A204.1 (cell line): ENCODE data around the gene SFR1.

Experiments used
- FAIRE-seq: peaks from 2 replicates; lab custom pipeline; 2012; peaks lifted over from hg19 to GRCh38; lab: Jason Lieb, UNC

SFR1 gene, protein sequence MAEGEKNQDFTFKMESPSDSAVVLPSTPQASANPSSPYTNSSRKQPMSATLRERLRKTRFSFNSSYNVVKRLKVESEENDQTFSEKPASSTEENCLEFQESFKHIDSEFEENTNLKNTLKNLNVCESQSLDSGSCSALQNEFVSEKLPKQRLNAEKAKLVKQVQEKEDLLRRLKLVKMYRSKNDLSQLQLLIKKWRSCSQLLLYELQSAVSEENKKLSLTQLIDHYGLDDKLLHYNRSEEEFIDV

DNA sequence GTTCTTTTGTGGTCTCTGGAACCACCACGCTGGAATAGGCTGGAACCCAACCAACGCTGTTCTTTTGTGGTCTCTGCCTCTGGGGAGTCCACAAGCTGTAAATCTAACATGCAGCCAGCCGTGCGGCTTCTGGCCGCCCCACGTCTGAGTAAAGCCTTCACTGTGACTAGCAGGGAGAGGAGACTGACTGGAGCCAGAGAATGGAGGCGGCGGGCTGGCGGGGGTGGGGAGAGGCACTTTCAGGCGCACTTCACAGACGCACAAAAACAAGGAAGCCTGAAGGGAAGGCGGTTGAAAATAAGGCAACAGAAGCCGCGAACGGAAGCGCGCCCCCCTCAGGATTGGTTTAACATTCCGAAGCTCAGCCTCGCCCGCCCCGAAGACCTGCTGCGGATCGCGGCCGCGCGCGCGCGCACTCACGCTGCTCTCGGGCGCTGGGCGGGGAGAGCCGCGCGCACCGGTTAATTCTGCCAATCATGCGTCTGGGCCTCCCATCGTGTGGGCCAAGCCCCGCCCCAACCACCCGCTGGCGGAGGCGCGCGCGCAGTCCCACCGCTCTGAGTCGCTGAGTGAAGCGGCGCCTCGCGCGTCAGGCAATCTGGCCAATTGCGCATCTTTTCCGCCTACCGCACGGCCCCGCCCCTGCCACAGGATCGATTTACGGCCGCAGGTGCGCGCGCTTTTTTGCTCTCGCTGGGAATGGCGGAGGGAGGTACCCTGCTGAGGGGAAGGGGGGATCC, at the start of gene SFR1:
Gene SFR1, plus strand, starts transcription at position 687 of the 740 bp plus-strand sequence. Its CDS starts 13 bp downstream, at position 700.
- peak; percentile 97 for FAIRE-seq

DNA sequence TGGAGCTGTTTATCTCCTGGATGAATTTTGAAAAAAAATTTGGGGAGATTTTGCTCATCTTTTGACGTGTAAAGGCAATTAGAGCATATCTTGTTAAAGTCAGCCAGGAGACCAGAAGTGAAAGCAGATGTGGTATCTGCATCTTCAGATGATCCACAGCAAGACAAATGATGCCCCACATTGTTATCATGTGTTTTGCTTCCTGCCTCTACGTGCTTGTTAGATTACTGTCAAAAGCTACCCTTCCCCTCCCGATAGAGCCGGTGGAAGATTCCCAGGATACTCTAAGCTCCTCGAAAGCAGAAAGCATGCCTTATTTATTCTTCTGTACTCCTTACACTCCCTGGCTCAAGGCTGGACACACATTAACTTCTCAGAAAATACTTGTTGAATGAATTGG, 49.2 kb upstream of the SFR1 start:
- FAIRE-seq: no peak

DNA sequence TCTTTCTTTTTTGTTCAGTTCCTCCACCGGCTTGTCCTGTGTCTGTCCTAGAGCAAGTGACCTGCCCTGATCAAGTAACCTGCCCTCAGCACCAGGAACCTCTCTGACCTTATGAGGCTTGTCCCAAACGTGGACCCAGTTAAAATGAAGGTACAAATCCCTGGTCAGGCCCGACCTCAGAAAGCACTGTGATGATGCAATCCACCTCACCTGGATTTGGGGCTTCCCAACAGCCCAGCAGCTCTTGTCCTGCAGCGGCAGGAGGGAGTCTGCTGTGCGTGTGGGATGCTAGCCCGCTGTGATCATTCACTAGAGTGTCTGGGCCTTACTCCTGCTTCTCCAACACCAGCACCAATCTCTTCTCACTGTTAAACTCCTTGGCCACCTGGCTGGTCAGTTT, 47.5 kb upstream of the SFR1 start:
- FAIRE-seq: no peak

DNA sequence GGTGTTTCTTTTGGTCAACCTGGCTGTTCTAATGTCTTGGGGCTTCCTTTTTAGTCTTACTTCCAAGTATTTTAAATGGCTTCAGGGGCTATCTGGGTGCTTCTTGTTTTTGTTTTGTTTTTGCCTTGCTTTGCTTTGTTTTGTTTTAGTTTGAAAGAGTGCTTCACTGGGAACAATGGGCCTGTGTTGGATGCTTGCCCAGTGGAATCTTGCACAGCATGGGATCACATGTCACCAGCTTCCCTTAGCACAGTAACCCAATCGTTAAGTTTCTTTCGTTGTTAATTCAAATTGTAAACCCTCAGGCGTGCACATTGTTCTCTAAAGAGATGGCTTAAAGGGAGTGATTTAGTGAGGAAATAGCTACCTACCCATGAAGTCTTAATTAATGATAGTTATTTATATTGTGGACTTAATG, 45.2 kb upstream of the SFR1 start:
- FAIRE-seq: no peak

DNA sequence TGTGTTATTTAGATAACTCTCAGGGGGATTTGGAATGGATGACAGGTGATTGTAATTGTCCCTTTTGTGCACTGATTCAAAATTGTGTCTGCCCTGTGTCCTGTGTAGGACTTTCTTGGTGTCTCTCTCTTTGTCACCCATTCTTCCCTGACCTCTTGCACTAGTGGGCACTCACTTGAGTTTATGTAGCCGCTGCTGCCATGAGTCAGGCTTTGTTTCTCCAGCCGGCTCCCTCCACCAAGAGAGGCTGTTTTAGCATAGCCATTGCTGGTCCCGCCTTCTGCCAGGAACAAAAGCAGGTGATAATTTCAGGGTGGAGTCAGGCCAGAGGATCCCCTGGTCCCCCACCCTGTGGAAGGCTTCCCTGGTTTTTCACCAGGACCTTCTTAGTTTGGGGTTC, 44.7 kb upstream of the SFR1 start:
- no peak for FAIRE-seq

DNA sequence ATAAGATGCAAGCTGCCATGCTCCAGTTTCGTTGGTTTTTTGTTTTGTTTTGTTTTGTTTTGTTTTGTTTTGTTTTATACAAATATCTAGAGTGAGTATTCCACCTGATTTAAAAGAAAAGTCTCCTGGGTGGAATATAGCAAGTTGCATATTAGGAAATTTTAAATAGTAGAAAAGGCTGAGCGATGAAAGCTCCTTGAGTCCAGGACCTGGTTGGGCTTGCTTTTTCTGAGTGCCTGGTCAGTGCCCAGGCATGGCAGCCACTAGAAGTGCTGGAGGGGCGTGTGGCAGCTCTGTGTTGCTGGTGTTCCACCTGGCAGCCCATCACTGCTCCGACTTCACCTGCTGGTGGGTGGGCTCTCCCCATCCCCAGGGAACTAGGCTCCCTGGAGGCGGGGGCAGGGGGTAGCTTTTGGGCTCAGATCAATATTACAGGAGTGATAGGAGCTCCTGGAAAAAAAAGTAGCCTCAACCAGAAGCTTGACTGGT, 44.3 kb upstream of the SFR1 start:
- no peak for FAIRE-seq

DNA sequence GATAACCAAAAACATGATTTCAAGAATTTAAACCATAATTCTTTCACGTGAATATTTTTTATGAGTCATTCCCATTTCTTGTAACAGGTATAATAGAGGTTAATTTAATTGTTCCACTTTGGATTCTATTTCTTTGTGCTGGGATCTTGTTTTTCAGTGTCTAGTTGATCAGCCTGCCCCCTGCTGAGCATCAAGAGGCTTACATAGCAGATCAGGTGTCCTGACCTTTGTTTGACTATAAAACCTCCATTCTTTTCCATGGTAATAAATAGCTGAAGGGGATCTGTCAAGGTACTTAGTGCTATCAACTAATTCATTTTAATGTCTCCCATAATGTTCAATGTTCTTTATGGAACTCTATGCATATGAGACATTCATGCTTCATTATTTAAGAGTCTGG, 41.2 kb upstream of the SFR1 start:
- no peak for FAIRE-seq

DNA sequence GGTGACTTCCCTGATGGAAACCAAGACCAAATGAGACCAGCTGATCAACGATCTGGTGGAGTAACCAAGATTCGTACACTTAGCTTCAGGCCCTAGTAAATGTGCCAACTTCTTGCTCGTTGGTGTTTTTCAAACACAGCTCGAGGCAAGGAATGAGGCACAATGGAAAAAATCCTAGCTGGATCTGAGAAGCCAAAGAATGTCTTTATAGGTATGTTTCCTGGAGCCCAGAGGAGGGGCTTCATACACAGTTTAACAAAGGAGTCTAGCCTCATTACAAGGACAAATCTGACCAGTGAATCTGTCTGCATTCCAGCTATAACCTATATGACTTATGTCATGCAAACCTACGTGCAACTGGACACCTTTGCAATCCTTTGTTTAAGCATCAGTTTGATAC, 40.0 kb upstream of the SFR1 start:
- no peak for FAIRE-seq

DNA sequence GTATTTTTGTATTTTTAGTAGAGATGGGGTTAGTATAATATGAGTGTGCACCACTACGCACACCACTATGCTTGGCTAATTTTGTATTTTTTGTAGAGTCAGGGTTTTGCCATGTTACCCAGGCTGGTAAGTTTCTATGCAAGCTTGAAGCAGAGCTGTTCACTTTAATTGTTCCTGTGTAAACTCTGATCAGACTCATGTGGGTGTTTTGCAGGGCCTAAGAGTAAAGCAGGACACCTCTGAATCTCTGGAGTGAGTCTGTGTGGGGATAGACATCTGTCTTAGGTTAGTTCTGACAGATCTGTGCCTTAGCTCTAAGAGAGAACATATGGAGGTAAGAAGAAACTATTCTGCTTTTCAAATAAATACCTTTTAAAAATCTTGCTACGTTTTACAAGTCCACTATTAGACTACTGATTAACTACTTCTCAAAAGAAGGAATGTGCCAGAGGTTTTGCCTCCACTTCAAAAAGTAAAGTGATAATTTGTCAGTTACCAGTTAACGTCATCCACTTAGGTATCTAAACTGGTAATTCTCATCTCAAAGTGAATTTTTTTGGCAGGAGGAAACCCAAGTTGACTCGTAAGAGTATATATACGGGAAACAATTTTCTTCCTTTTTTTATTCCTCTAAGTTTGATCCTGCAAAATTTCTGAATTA, 37.4 kb upstream of the SFR1 start:
- no peak for FAIRE-seq

DNA sequence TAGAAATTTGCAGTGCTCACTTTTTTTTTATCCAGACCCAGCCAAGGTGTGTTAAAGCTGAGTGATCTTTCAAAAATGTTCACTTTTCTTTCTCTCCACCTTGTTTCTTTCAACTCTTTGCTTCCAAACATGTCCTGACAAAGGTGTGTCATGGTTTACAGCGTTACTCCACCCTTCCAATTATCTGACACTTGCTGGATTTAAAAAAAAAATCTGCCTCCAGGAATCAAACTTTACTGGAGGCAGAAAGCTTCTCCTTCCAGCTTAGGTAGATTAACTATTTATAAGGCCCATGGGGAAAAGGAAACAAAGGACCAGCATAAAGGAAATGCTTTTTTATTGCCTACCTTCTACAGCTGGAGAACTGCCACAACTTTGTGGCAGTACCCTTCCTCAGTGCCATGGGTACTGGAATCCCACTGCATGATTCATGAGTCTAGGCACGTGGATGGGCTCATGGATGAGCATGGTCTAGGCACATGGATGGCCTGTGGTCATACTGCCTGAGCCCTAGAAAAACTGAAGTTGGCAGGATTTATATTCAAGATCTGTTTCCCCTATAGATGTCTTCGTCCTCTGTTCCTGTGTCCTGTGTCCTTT, 36.1 kb upstream of the SFR1 start, which contains the start of gene COL17A1:
Gene COL17A1, minus strand, starts transcription at position 80 of the 600 bp plus-strand sequence. CDS start 5,207 bp downstream, outside the sequence.
- FAIRE-seq: no peak

DNA sequence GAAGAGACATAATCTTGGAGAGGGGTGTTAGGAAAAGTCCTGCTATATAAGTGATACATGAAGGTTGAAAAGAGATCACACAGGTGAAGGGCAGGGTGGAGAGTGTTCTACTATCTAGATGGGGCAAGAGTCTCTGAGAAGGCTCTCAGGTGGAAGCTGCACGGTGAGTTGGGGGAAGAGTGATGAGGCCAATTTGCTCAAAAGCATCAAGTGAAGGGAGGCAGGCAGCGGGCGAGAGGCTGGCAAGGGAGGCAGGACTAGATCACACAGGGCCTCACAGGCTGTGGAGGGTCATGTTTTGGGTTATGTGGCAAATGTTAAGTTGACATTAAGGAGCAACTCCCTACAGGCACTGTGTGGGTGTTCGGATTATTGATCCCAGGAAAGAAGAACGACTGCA, 33.7 kb upstream of the SFR1 start:
- no peak for FAIRE-seq

DNA sequence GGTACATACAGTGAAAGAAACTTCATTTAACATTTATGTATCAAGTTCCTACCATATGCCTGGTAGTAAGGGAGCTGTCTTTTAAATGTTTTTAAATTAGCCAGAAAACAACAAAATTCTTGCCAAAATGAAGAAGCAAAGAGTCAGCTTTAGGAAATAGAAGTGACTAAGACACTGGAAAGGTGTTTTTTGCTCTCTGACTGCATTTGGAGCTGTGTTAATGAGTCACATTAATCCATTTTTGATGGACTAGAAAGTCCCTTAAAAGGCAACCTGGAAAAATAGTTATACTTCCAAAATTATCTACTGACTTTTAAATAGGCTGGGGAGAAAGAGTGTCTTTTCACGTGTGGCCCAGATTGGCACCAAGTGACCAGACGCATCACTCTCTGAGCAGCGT, 32.4 kb upstream of the SFR1 start:
- no peak for FAIRE-seq

DNA sequence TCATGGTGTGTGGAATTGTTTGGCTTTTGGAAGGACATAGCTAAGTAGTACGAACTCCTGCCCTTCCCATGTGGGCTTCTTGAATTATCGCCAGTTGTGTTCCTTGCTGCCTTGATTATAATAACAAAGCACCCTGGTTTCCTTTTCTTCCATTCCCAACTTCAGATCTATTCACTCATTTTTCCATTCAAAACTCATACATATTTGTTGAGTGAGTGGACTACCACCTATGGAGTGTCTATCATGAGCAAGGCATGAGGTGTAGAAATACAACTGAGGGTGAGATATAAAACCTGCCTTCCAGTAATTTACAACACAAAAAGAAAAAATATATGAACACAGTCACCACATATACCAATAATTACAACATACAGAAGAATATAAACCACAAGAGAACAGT, 31.4 kb upstream of the SFR1 start:
- FAIRE-seq: no peak

DNA sequence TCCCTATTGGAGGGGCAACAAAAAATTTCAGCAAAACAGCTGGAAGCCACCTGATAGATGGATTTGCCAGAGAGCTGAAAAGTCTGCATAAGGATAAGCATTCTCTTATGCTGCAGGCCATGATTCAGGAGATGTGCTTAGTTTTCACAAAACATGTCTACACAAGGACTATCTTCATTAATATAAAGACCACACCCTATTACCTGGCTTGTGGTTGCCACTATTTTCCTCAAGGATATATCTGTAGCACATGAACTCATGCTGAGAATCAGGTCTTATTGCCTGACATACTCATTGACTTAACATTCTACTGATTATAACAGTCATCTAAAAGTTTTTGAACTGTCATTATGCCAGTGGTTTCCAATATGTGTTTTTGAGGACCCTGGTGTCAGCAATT, 29.2 kb upstream of the SFR1 start:
- no peak for FAIRE-seq

DNA sequence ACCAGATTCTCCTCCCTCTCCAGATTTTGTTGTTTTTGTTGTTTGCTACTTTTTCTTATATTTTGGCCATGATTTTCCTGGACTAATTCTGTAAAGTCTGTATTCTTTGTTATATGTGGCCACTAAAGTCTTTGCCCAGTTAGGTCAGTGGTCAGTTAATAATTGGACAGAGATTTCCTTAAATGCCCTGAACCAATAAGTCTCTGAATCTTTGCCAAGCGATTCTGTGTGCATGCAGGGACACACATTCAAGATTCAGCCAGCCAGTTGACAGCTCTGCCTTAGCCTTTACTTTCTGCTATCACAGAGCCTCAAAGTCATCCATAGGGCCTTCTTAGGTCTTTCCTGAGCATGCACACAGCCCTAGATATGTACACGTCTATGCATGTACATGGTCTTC, 25.3 kb upstream of the SFR1 start:
- no peak for FAIRE-seq

DNA sequence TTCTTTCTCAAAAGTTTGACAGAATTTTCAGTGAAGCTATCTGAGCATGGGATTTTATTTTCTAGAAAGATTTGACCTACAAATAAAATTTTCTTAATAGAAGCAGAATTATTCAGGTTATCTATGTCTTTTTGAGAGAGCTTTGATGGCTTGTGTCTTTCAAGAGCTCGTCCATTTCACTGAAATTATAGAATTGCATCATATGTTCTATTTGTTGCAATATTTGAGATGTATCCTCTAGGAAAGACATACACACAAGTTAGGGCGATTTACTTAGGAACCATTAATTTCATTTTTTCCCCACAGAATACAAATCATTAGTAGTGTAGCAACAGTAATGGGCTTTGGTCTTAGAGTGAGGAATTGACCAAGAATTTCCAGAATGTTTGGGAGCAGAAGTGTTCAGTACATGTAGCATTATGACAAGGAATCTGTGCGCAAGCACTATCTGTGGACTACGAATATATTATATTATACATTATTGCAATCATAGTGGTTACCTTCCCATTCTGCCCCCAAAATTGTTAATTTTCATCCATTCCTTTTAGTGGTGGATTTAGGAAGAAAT, 23.5 kb upstream of the SFR1 start:
- no peak for FAIRE-seq

DNA sequence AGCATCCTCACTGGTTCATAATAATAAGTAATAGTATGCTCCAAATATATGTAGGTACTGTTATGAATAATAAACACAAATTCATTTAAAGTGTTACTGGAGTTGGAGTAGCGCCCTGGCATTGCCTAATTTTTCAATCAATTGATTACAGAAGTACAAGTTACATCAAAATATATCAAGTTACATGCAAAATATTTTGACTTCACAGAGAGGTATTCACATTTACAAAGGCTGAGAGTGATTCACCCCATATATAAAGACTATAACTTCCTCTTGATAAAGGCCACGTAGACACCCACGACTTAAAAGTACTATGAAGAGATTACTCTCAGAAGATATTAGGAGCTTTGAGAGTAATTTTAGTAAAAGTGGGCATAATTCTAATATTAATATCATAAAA, 22.7 kb upstream of the SFR1 start:
- no peak for FAIRE-seq

DNA sequence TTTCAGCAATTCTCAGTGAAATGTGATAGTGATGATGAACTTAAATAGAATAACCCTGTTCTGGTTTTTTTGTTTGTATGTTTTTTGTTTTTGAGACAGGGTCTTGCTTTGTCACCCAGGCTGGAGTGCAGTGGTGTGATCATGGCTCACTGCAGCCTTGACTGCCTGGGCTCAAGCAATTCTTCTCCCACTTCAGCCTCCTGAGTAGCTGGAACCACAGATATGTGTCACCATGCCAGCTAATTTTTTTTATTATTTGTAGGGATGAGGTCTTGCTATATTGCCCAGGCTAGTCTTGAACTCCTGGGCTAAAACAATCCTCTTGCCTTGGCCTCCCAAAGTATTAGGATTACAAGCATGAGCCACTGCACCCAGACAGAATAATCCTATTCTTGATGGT, 22.0 kb upstream of the SFR1 start:
- no peak for FAIRE-seq

DNA sequence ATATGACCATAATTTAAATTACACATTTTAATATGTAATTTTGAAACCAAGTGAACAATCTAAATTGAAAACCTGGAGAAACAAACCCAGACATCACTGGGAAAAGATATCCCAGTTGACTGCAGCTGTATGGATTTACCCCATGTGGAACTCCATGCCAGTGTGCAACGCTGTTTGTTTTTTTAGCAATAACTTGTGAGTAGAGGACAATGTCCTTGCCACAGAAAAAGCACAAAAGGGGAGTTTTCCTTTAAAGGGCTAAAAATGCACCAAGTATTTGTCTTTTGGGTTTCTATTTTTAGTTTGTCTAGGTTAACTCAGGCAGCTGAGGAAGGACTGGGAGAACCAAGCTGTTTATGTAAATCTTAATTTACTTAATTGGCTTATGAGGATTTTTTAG, 21.2 kb upstream of the SFR1 start:
- no peak for FAIRE-seq

DNA sequence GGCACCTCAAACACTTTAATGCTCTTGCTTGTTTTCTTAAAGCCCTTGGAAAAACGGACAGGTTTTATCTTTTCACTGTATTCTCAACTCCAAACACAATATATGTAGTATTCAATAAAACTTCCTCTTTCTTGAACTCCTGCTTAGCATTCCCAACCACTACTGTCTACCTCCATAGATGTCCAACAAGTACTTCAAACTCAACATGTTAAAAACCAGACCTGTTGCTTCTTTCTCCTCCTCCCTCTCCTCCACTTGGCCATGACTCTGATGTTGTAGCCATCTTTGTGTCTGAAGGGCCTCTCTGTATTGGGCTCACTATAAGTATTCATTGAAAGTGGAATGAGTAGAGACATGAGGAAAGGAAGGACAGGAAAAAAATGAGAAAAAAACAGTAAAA, 20.1 kb upstream of the SFR1 start:
- no peak for FAIRE-seq

DNA sequence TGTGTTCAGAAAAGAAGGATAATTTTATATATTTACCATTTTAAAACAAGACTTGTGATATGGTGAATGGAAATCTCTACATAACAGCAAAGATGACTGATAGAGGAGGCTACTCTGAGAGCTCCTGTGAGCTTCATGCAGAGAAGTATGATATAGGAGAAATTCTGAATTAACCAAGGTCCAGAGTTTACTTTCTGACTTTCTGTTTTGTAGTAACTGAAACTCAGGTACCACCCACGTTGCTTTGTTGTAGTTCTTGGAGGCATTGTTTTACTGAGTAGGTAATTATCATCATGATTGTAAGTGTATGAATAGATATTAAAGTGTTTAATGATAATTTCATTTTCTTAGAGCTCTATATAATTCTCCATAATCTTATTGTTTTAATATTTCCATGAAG, 18.0 kb upstream of the SFR1 start:
- FAIRE-seq: no peak

DNA sequence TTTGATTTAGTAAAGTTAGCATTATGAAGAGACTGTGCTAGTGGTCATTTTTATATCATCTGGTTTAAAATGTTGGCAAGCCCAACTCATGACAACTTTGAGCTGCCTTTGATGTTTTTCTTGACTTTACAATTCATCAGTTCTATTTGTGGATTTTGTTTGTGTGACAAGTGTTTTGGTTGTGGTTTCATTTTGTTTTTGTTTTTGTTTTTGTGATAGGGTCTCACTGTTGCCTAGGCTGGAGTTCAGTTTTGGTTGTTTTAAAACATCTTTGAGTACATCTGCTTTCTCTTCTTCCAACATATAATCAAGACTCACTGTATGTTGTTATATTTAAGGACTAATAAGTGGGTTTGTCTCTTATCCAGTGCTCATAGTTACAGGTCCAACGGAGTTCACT, 17.6 kb upstream of the SFR1 start:
- no peak for FAIRE-seq

DNA sequence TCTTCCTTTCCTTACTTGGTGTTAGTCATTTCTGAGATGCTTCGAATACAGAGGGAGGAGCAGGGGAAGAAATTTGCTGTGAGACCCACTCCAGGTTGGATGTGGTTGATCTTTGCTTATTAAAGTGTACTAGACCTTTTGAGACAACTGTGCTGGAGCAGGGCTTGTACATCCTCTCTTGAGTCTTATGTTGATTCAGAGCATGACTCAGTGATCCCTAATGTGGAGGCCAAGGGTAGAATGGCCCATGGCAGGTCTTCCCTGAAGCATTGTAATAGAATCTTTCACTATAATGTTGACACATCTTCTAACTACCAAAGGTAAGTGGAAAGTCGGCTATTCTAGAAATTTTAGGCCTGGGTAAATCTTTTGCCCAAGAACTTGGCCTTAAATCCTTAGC, 17.0 kb upstream of the SFR1 start:
- no peak for FAIRE-seq
